HEK293T (cell line): ENCODE data around the gene DRC1.

Experiments
- CTCF ChIA-PET: fragments of 350-600 bp; formaldehyde crosslinking; extraction: SDS; loops from one replicate; lab custom pipeline; 2021; ENCODE audit warnings: antibody characterized with exemption, inconsistent platforms; lab: Yijun Ruan, JAX
- POLR2A ChIA-PET: fragments of 350-600 bp; formaldehyde crosslinking; extraction: SDS; loops from one replicate; lab custom pipeline; 2020; ENCODE audit warnings: antibody characterized with exemption, inconsistent platforms; lab: Yijun Ruan, JAX
- DNase-seq: peaks from one replicate; pipeline ENCODE4 v3.0.0; 2012; ENCODE audit warnings: mixed read lengths; ENCODE audit errors: extremely low spot score
- ARNT ChIP-seq: fragments of 450-650 bp; IDR thresholded peaks from 2 replicates; pipeline ENCODE4 v1.6.1; 2017; ENCODE audit warnings: mild to moderate bottlenecking
- BHLHE40 ChIP-seq: fragments of 450-650 bp; IDR thresholded peaks from 2 replicates; pipeline ENCODE4 v1.6.1; 2016; ENCODE audit warnings: mild to moderate bottlenecking, moderate library complexity, borderline replicate concordance
- CTBP1 ChIP-seq: fragments of 450-650 bp; IDR thresholded peaks from 2 replicates; pipeline ENCODE4 v1.6.1; 2016; ENCODE audit warnings: borderline replicate concordance
- ELF4 ChIP-seq: fragments of 450-650 bp; IDR thresholded peaks from 2 replicates; pipeline ENCODE4 v1.6.1; 2017; ENCODE audit warnings: antibody characterized with exemption
- FOXA1 ChIP-seq: fragments of 450-650 bp; IDR thresholded peaks from 2 replicates; pipeline ENCODE4 v1.6.1; 2016; ENCODE audit warnings: mild to moderate bottlenecking
- FOXK2 ChIP-seq: fragments of 450-650 bp; IDR thresholded peaks from 2 replicates; pipeline ENCODE4 v1.6.1; 2016; ENCODE audit warnings: mild to moderate bottlenecking
- FOXM1 ChIP-seq: fragments of 450-650 bp; IDR thresholded peaks from 2 replicates; pipeline ENCODE4 v1.6.1; 2017; ENCODE audit warnings: mild to moderate bottlenecking, borderline replicate concordance
- HDGF ChIP-seq: fragments of 450-650 bp; IDR thresholded peaks from 2 replicates; pipeline ENCODE4 v1.6.1; 2017; ENCODE audit warnings: antibody characterized with exemption, borderline replicate concordance
- L3MBTL2 ChIP-seq: fragments of 450-650 bp; conservative IDR thresholded peaks from 2 replicates; pipeline ENCODE4 v1.6.1; 2016; ENCODE audit warnings: mild to moderate bottlenecking
- LEF1 ChIP-seq: fragments of 450-650 bp; IDR thresholded peaks from 2 replicates; pipeline ENCODE4 v1.6.1; 2017; ENCODE audit warnings: mild to moderate bottlenecking, borderline replicate concordance
- NFRKB ChIP-seq: fragments of 450-650 bp; IDR thresholded peaks from 2 replicates; pipeline ENCODE4 v1.6.1; 2016; ENCODE audit warnings: mild to moderate bottlenecking, moderate library complexity
- PKNOX1 ChIP-seq: fragments of 450-650 bp; IDR thresholded peaks from 2 replicates; pipeline ENCODE4 v1.6.1; 2016
- SP1 ChIP-seq: fragments of 450-650 bp; IDR thresholded peaks from 2 replicates; pipeline ENCODE4 v1.6.1; 2017
- SUZ12 ChIP-seq: fragments of 450-650 bp; IDR thresholded peaks from 2 replicates; pipeline ENCODE4 v1.6.1; 2016; ENCODE audit warnings: mild to moderate bottlenecking
- TARDBP ChIP-seq: fragments of 450-650 bp; IDR thresholded peaks from 2 replicates; pipeline ENCODE4 v1.6.1; 2016
- ZNF384 ChIP-seq: fragments of 450-650 bp; IDR thresholded peaks from 2 replicates; pipeline ENCODE4 v1.6.1; 2016

The DRC1 gene

GRCh38 chr2:26395394-26395793 is 6.3 kb upstream of the DRC1 start:
- no peak for DNase-seq
- TF ChIP-seq BHLHE40 (no peak), FOXM1 (no peak), HDGF (no peak), NFRKB (no peak), L3MBTL2 (no peak), LEF1 (no peak), ELF4 (no peak), TARDBP (no peak), SUZ12 (no peak), ARNT (no peak), SP1 (no peak), ZNF384 (no peak), CTBP1 (no peak), FOXA1 (no peak), PKNOX1 (no peak), FOXK2 (no peak)
- ChIA-PET CTCF (interaction anchor here (0.6 kb wide), 1 partner anchor 9 kb away, joined by 3 read pairs; no protein-coding TSS in a partner anchor), POLR2A (no interaction called here)

GRCh38 chr2:26396734-26397298 is 4.9 kb upstream of the DRC1 start:
- POLR2A ChIA-PET, result no interaction called here
- CTCF ChIA-PET, result no interaction called here
- TF ChIP-seq CTBP1 (no peak), FOXK2 (no peak), ZNF384 (no peak), HDGF (no peak), ARNT (no peak), SP1 (no peak), FOXA1 (no peak), BHLHE40 (no peak), PKNOX1 (no peak), TARDBP (no peak)
- no peak for DNase-seq

- no peak for TF ChIP-seq L3MBTL2
- no peak for TF ChIP-seq FOXK2
- no peak for TF ChIP-seq HDGF
- no peak for TF ChIP-seq PKNOX1
- no peak for TF ChIP-seq TARDBP
- no peak for TF ChIP-seq NFRKB
- TF ChIP-seq LEF1, result no peak
- no peak for TF ChIP-seq ZNF384
- TF ChIP-seq CTBP1, result no peak
- no peak for TF ChIP-seq FOXA1
- TF ChIP-seq SUZ12, result no peak
- no peak for TF ChIP-seq FOXM1
- no peak for TF ChIP-seq SP1
- no peak for TF ChIP-seq BHLHE40
- POLR2A ChIA-PET, result no interaction called here
- CTCF ChIA-PET, result no interaction called here
- DNase-seq, result no peak
Measured at GRCh38 chr2:26399771-26400376, 1.8 kb upstream of the DRC1 start.

GRCh38 chr2:26400723-26401122 is 997 bp upstream of the DRC1 start:
- POLR2A ChIA-PET, result interaction anchor here (1.0 kb wide), 1 partner anchor 55 kb away, joined by 3 read pairs; the partner anchor contains the start of gene SELENOI

More at GRCh38 chr2:26400723-26401122, 997 bp upstream of the DRC1 start:
- no peak for DNase-seq
- CTCF ChIA-PET, result no interaction called here
- no peak for TF ChIP-seq SP1
- TF ChIP-seq ELF4, result no peak
- no peak for TF ChIP-seq FOXK2
- no peak for TF ChIP-seq PKNOX1
- no peak for TF ChIP-seq LEF1
- TF ChIP-seq CTBP1, result no peak
- no peak for TF ChIP-seq FOXA1
- TF ChIP-seq SUZ12, result no peak
- no peak for TF ChIP-seq HDGF
- no peak for TF ChIP-seq ARNT
- TF ChIP-seq NFRKB, result no peak
- TF ChIP-seq BHLHE40, result no peak
- TF ChIP-seq ZNF384, result no peak
- no peak for TF ChIP-seq FOXM1
- no peak for TF ChIP-seq TARDBP
- no peak for TF ChIP-seq L3MBTL2
